Body of pancreas (tissue), 4 donors: ENCODE results near the gene ARHGAP20.

Source experiments
- CTCF ChIP-seq, 7 experiments: fragments of 450-650 bp in 4 of 7; fragments of 200-600 bp in 3 of 7; sonication (generic) in 3 of 7; IDR thresholded peaks; one replicate each; pipeline ENCODE4 v1.5.1; 2016 to 2019; ENCODE audit warnings: antibody characterized with exemption in 7 of 7
- POLR2A ChIP-seq, 3 donors: fragments of 450-650 bp; IDR thresholded peaks; one replicate each; pipeline ENCODE4 v1.6.1; 2016; ENCODE audit warnings: antibody characterized with exemption in 3 of 3, mild to moderate bottlenecking in 2 of 3

- TF ChIP-seq POLR2A (IDR thresholded peaks at IDR 0.05) (no peak), CTCF (IDR thresholded peaks at IDR 0.05) (no peak)
Observed at GRCh38 chr11:110565357-110566336, 146.6 kb downstream of the ARHGAP20 start.
